GM19328 (cell line): ENCODE results near the gene CWF19L1.
"Not testable (repeated sequence)": the region's sequence is repeated elsewhere in the genome, so short reads cannot be mapped to it uniquely, and the experiment has no call there.

Source experiments
- ATAC-seq: cut with Tn5 transposase; IDR thresholded peaks from one replicate; pipeline ENCODE4 v1.9.1; 2021; ENCODE audit warnings: mild to moderate bottlenecking, moderate library complexity; ENCODE audit not compliant: unreplicated experiment

The CWF19L1 gene

DNA sequence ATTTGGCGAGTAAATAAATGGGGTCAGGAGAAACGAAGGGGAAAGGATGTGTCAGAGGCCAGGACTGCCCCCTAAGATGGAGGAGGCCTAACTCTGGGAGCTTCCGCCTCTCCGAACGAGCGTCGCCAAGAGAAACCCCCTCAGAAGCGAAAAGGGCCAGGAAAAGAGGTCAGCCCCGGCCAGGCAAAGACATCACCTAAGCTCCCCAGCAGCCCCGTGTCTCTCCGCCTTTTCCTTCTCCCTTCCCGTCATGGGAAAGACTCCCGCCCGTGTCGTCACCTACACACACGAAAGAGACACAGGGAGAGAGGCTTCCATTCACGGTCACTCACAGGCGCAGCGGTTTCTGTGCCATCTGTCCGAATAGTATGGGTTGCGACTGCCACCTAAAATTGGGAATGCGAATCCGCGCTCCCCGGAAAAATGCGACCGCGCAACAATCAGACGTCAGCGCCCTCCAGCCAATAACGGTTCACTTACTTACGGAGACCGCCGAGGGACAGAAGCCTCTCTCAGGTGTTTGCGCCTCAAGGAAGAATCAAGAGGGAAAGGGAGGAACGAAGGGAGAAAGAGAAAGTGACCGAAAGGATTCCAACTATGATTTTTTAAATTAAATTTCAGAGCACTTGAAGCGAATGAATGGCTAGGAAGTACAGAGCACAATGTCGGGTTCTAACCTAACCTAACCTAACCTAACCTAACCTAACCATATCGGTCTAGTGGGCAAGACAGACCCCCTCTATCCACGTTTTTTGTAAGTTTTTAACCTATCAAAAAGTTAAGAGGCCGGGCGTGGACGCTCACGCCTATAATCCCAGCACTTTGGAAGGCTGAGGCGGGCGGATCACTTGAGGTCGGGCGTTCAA lies at the start of gene CWF19L1:
TSS of gene CWF19L1 (minus strand) at position 400 of the 866 bp plus-strand sequence. CDS start at position 355, 45 bp downstream.
- ATAC-seq = peak; percentile 68

DNA sequence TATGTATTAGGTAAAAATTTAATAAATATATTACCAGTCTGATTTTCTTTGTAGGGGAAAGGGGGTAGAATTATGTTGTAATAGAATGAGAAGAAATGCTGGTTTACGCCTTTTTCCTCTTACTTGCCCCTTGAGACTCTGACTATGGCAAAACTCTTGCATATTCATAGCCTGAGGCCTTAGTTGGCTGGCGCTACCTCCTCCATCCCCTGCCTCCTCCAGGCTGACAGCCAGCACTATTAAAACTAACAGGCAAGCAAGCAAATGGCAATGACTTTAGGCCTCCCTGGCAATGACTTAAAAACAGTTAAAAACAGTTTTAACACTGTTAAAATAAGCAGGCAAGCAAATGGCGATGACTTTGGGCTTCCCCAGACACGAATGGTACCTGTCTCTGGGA lies 48.2 kb upstream of the CWF19L1 start:
- ATAC-seq = no peak

DNA sequence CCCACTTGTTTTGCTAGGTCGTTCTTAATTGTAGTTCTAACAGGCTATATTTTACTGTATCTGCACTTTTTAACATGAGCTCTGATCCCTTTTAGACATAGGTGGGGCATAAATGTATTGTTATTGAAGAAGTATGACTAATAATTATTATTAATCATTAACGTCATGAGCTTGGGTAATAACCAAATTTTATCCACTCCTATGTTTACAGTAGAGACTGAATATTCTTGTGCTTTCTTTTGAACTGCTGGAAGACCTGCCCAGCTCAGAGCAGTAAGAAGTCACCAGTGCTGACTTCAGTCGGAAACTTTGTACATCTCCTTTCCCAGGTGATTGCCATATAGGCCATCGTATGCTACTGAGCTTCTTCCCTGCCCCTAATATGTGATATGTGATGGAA lies 43.9 kb upstream of the CWF19L1 start:
- no peak for ATAC-seq

DNA sequence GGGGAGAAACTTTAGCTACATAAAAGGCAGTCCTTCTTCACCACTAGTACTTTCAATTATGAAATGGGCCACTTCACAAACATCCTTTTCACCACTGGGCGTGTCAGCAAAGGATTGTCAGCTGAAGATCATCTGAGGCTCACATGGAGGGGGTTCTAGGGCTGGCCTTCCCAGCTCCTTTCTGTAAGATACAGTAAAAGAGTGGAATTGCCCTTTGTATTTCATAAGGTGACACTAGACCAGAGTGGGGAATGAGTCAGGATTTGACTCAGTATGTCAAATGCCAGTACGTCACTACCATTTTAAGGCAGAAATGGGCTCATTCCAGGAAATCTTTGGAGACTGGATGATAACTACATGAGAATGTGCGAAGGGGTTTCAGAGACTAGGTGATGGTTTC lies 40.2 kb upstream of the CWF19L1 start:
- ATAC-seq = no peak

DNA sequence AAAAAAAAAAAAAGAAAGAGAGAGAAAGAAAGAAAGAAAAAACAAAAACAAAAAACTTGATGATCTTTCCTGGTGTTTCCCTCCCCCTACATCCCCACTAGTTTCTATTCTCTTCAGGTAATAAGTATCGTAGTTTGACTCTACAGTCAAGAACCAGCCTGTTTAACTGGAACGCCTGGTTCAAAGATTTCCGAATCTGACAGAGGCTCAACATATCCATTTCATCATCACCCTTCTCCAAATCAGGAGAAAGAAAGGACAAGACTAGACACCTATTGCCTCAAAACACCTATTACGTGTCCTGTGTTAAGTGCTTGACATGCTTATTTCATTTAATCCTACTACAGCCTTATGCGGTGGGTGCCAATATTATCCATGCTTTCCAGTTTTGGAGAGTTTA lies 39.4 kb upstream of the CWF19L1 start:
- no peak for ATAC-seq

DNA sequence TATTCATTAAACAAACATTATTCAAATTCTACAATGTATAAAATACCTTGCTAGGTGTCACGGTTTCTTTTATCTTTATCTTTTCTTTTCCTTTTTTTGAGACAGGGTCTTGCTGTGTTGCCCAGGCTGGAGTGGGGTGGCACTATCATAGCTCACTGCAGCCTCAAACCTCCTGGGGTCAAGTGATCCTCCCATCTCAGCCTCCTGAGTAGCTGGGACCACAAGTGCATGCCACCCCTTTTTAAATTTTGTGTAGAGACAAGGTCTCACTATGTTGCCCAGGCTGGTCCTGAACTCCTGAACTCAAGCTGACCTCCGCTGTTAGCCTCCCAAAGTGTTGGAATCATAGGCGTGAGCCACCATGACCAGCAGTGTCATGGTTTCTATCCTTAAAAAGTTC lies 37.0 kb upstream of the CWF19L1 start:
- ATAC-seq = no peak

DNA sequence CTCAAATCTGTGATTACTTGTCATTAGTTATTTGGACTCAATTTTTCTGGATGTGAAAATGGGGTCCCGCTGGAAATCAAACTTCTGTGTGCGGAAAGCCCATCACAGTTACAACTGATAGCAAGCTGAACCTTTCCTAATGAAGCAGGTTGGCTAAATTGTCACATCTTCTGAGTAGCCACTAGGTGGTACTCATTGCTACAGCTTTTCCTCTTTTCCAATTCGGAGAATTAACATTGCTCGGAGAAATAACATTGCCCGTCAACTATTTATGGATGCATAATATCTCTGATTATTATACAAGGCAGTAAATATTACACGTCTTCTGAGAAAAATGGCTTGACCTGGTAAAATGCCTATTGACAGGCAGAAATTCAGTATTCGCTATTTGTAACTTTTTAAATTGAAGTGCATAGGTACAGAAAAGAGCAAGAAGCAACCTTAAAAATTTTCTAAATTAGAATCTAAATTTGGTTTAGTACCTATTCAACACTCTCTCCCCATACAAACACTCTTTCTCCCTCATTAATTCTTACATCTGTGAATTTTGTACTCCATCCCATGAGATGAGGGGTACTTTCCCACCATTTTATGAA lies 36.4 kb upstream of the CWF19L1 start:
- ATAC-seq = no peak

DNA sequence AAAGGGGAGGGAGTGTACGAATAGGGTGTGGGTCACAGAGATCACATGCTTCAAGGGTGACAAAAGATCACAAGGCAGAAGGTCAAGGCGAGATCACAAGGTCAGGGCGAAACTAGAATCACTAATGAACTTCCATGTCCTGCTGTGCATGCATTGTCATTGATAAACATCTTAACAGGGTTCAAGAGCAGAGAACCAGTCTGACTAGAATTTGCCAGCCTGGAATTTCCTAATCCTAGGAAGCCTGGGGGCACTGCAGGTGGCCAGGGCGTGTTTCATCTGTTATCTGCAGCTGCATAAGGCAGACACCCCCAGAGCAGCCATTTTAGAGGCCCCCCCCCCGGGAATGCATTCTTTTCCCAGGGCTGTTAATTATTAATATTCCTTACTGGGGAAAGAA lies 33.7 kb upstream of the CWF19L1 start:
- ATAC-seq = not testable (repeated sequence)

DNA sequence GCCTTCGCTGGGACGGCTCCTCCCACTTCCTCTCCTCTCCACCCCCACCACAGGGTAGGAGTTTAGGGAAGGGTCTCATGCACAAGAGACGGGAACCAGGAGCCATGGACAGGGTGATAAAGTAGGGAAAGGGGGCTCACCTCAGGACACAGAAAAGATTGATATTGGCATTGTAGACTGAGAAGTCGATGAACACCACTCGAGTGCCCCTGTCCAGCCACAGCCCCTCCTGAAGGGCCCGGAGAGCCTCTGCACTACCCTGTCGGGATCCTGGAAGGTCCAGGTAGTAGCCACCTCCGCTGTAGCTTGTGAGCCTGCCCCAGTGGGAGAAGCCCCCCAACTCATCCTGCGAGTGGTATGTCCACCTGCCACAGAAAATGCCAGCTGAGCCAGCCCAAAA lies 29.8 kb upstream of the CWF19L1 start:
- no peak for ATAC-seq

DNA sequence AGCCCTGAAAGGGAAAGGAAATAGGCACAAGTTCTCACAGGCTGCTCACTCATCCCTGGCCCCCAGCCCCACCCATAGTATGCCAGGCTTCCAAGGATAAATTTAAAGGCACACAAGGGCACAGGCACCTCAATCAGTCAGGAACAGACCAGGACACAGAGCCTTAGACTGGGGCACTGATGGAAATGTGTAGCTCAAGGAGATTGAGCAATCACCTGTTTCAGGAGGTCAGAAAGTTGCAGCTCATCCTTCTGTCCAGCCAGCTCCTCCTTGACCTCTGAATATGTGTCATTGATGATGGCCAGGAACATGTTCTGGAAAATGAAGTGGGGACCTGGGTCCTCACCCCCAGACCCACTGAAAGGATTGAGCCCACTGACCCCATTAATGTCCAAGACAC lies 25.6 kb upstream of the CWF19L1 start:
- ATAC-seq = no peak

DNA sequence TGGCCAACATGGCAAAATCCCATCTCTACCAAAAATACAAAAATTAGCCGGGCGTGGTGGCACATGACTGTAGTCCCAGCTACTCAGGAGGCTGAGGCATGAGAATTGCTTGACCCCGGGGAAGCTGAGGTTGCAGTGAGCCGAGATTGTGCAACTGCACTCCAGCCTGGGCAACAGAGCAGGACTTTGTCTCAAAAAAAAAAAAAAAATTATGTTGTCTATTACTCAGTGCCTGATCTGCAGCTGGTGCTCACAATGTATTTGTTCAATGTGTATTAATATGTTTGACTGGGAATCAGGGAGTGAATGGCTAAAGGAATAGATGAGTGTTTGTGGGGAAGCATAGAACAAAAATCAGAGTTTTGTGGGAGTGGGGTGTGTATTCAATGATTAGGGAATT lies 24.9 kb upstream of the CWF19L1 start:
- ATAC-seq = not testable (repeated sequence)

DNA sequence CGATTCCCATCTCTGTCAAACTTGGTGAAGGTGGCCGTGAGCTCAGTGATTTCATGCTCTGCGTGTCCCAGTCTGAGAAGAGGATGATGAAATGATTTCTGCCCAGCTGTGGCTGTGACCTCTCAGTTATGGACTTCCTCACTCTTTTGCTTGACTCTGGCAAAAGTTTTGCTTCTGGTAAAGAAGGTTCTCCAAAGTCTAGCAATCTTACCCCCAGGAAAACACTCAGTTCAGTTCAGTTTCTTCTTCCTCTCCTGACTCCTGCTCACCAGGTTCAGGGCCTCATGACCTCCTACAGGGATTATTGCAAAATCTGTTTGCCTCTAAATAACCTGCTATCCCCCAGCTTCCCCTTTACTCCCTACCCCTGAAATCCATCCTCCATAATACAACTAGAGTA lies 23.9 kb upstream of the CWF19L1 start:
- no peak for ATAC-seq

DNA sequence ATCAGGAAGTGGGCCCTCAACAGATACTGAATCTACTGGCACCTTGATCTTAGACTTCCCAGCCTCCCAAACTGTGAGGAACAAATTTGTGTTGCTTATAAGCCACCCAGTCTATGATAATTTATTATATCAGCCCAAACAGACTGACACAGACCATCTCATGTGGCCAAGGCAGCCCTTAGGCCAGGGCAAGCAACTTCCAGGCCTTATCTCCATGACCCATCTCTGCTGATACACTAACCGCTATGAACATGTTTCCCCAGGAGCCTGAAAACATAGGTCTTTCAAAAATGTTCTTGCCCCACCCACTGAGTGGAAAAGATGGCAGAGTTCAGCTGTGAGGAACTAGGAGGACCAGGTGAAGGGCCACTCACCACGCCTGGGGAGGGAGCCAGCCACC lies 22.2 kb upstream of the CWF19L1 start:
- no peak for ATAC-seq

DNA sequence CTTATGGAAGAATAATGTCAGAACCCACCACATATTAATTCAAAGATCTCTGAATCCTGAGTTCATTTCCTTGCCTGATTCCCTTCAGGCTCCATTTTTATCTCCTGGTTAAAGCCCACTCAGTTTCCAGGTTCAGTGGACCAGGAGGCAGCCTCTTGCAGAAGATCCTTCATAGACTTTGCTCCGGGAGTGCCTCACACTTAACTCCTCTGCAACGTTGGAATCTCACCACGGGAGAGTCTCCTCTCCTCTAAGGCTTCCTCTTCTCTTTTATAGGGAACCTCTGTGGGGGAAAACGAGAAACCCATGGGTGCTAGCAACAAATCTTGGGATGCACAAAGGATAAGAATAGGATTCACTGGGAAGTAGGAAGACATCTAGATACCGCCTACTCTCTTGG lies 20.8 kb upstream of the CWF19L1 start:
- ATAC-seq = no peak

DNA sequence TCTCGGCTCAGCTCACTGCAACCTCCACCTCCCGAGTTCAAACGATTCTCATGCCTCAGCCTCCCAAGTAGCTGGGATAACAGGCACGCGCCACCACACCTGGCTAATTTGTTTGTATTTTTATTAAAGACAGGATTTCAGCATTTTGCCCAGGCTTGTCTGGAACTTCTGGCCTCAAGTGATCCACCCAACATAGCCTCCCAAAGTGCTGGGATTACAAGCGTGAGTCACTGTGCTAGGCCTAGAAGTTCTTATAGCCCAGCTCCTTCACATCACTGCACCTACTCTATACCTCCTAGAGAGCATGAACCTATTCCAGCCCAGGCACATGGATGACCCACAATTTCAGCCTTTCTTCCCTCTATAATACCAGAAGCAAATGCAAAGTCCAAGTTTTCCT lies 20.3 kb upstream of the CWF19L1 start:
- ATAC-seq = no peak

DNA sequence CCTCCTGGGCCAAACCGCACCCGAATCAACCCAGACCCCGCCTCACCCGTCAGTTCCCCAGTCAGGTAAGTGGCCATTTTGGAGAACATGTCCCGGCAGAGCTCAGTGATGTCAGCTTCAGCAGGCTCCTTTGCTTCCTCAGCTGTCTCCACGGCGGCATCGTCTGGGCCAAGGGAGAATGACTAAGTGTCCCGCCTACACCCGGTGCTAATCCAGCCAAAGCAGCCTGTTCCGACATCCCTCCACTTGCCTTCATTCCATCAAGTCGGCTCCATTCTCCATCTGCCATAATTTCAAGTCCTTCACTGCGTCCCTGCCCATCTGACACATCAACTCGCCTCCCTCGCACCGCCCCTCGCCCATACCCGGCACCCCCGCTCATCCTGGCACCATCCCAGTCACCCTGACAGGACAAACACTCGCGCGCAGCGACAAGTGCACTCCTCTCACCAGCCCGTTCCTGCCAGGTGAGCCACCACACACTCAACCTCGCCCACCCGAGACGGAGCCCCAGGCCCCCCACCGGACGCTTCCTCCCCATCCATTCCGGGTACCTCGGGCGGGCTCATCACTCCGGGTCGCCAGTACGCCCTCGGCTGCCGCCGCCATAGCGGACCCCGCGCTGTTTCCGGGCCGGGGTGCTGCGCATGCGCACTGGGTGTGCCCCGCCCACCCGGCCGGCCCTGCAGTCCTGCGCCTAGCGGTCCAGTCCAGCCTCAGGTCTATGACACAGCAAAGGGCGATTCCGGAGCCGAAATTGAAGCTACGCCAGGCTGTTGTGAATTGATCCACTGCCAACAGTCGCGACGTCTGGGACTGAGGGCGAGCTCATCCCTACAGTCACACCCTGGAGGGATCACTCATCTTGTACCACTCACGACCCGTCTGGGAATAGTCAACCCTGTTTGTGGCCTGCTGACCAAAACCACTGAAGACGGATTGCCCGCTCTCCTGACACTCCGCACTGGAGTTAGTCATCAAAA lies 18.9 kb upstream of the CWF19L1 start, which contains the start of gene BLOC1S2:
TSS of gene BLOC1S2 (minus strand) at position 630 of the 983 bp plus-strand sequence. CDS start at position 609, 21 bp downstream.
- peak; percentile 92 for ATAC-seq

DNA sequence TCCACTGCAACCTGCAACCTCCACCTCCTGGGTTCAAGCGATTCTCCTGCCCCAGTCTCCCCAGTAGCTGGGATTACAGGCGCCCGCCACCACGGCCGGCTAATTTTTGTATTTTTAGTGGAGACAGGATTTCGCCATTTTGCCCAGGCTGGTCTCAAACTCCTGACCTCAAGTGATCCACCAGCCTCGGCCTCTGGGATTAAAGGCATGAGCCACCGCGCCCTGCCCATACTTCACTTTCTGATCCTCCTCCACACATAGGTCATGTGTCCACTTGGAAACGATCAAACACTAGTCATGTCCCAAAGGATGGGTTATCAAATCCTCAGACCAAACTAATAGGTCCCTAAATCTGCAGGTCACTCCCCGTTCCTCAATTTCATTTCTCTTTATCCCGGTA lies 17.9 kb upstream of the CWF19L1 start:
- not testable (repeated sequence) for ATAC-seq

DNA sequence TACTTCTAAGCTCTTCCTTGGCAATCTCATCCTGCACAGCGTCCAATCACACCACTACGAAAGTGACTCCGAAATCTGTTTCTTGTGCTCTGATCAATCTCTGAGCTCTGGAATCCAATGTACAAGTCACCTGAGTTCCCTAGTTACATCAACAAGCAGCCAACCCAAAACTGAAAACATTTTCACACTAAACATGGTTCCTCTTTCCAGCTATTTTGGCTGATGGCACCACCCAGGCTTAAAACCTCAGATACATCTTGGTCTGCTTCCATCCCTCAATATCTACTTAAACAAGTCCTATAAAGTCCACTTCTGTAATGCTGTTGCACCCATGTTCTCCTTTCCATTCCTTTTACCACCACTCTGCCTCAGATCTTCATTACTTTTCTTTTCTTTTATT lies 15.5 kb upstream of the CWF19L1 start:
- ATAC-seq = no peak

DNA sequence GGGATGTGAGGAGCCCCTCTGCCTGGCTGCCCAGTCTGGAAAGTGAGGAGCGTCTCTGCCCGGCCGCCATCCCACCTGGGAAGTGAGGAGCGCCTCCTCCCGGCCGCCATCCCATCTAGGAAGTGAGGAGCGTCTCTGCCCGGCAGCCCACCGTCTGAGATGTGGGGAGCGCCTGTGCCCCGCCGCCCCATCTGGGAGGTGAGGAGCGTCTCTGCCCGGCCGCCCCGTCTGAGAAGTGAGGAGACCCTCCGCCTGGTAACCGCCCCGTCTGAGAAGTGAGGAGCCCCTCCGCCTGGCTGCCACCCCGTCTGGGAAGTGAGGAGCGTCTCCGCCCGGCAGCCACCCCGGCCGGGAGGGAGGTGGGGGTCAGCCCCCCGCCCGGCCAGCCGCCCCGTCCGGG lies 9.5 kb upstream of the CWF19L1 start:
- not testable (repeated sequence) for ATAC-seq

DNA sequence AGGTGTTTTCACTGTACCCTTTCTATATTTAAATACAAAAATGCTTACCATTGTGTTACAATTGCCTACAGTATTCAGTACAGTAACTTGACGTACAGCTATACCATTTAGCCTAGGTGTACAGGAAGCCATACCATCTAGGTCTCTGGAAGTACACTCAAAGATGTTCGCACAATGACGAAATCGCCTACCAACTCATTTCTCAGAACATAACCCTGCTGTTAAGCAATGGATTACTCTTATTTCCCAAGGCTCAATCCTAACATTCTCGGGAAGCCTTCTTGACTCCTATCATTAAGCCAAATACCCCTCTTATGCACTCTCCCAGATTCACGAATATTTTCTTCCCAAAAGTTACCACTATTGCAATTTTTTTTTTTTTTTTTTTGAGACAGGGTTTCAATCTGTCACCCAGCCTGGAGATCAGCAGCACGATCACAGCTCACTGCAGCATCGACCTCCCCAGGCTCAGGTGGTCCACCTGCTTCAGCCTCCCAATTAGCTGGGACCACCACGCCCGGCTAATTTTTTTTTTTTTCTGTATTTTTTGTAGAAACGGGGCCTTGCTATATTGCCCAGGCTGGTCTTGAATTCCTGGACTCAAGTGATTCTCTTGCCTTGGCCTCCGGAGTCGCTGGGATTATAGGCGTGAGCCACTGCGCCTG lies 1.5 kb downstream of the CWF19L1 start:
- ATAC-seq = no peak

DNA sequence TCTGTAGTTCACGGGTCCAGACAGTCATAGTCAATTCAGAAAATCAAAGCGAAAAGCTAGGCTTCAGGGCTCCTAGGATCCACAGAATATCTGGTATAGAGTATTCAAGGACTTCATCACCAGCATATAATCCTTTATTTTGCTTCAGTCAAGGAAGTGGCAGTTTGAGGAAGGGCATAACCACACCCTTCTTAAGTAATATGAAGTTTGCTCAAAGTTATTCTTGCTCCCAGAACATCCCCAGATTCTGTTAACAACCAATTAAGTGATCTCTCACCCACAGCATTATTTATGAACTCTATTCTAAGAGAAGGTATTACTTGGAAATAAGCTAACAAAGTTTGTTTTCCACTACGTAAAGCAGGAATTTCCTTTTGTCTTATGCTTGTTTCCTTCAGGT lies 13.2 kb downstream of the CWF19L1 start:
- no peak for ATAC-seq
